HepG2 (cell line): ENCODE data around the gene GNG7. TPM values are rescaled to one million over a fixed set of nuclear protein-coding genes. Genes with fewer than 3 reads are reported as not detected.

Experiments
- ATF1 ChIP-seq: IDR thresholded peaks from 2 replicates; pipeline ENCODE4 v1.6.1; 2016; ENCODE audit warnings: mild to moderate bottlenecking, control low read depth
- HINFP ChIP-seq: sonication (generic); formaldehyde crosslinking; IDR thresholded peaks from 2 replicates; pipeline ENCODE4 v1.4.0; 2020; ENCODE audit warnings: low read depth, mild to moderate bottlenecking, missing genetic modification reagents
- KDM2A ChIP-seq: sonication (generic); formaldehyde crosslinking; IDR thresholded peaks from 2 replicates; pipeline ENCODE4 v1.4.0; 2020; ENCODE audit warnings: low read depth, missing genetic modification reagents, borderline replicate concordance
- KDM5B ChIP-seq: sonication (generic); formaldehyde crosslinking; IDR thresholded peaks from 2 replicates; pipeline ENCODE4 v1.4.0; 2020; ENCODE audit warnings: missing genetic modification reagents, mild to moderate bottlenecking, borderline replicate concordance
- NFIB ChIP-seq: sonication (generic); formaldehyde crosslinking; IDR thresholded peaks from 2 replicates; pipeline ENCODE4 v1.9.0; 2021; ENCODE audit warnings: missing genetic modification reagents, mild to moderate bottlenecking, borderline replicate concordance
- PAXIP1 ChIP-seq: sonication (generic); formaldehyde crosslinking; conservative IDR thresholded peaks from 2 replicates; pipeline ENCODE4 v1.4.0; 2020; ENCODE audit warnings: mild to moderate bottlenecking, missing genetic modification reagents, moderate library complexity
- SAP130 ChIP-seq: IDR thresholded peaks from 2 replicates; pipeline ENCODE4 v1.6.1; 2016; ENCODE audit warnings: low read depth
- SMARCC2 ChIP-seq: fragments of 450-650 bp; IDR thresholded peaks from 2 replicates; pipeline ENCODE4 v1.6.1; 2017; ENCODE audit warnings: antibody characterized with exemption, mild to moderate bottlenecking
- ZEB1 ChIP-seq: IDR thresholded peaks from 2 replicates; pipeline ENCODE4 v1.6.1; 2012; ENCODE audit warnings: mild to moderate bottlenecking, low read depth, inconsistent platforms; ENCODE audit not compliant: insufficient replicate concordance
- ZFP36L1 ChIP-seq: sonication (generic); formaldehyde crosslinking; IDR thresholded peaks from 2 replicates; pipeline ENCODE4 v1.8.0; 2022; ENCODE audit warnings: mild to moderate bottlenecking, missing genetic modification reagents, moderate library complexity
- ZNF274 ChIP-seq: sonication (generic); formaldehyde crosslinking; IDR thresholded peaks from 2 replicates; pipeline ENCODE4 v1.5.1; 2020; ENCODE audit warnings: mild to moderate bottlenecking, missing genetic modification reagents
- ZNF572 ChIP-seq: sonication (generic); formaldehyde crosslinking; IDR thresholded peaks from 2 replicates; pipeline ENCODE4 v1.5.1; 2020; ENCODE audit warnings: mild to moderate bottlenecking, missing genetic modification reagents
- ZNF678 ChIP-seq: sonication (generic); formaldehyde crosslinking; IDR thresholded peaks from 2 replicates; pipeline ENCODE4 v1.4.0; 2020; ENCODE audit warnings: mild to moderate bottlenecking, missing genetic modification reagents
- polyA plus RNA-seq, 8 experiments: library from polyadenylated mRNA; depleted of rRNA in 3 of 8; stranded (reverse) in 7 of 8; unstranded in 1 of 8; fragments of >200 nt; fragmentation: Illumina TruSeq in 4 of 8; extraction: Trizol in 4 of 8; gene quantifications; 2 replicates each; pipeline versions ENCODE4 v1.2.1 to v1.2.3, GENCODE V29; 2011 to 2016; ENCODE audit warnings: low read depth in 4 of 8, missing spikeins in 1 of 8, mixed read lengths in 1 of 8; ENCODE audit not compliant: insufficient read depth in 1 of 8
- total RNA-seq, 5 experiments: library from RNA; depleted of rRNA; stranded (reverse); fragments of >200 nt; fragmentation: Illumina TruSeq; extraction: Trizol; gene quantifications; 2 replicates each; pipeline ENCODE4 v1.2.3, GENCODE V29; 2016; ENCODE audit warnings: low read depth in 1 of 5

The GNG7 gene
- total and polyA plus RNA-seq, 2 of the 13 experiments (the other 11 are each of a cell fraction or from before 2014, with no cell fraction given) = 1.4 to 3.3 TPM

GRCh38 chr19:2613507-2614295 lies 88.8 kb downstream of the GNG7 start (continued):
- TF ChIP-seq KDM5B (CRISPR knock-in tag) (0 out of 2 replicates have a peak, but pooled peaks have one; percentile 30), ZEB1 (no peak), ZNF678 (no peak), ZNF274 (CRISPR knock-in tag) (no peak), NFIB (CRISPR knock-in tag) (no peak), ZFP36L1 (CRISPR knock-in tag) (no peak), ZNF572 (no peak), PAXIP1 (CRISPR knock-in tag) (no peak), ATF1 (CRISPR knock-in tag) (no peak), SMARCC2 (no peak), HINFP (CRISPR knock-in tag) (no peak), SAP130 (peak; percentile 24; the same call in 1 of the 2 replicates), KDM2A (CRISPR knock-in tag) (peak; percentile 73)
